Heart left ventricle (tissue), 13 donors: ENCODE results near the gene SMCO3.

ENCODE experiments used
- CTCF ChIP-seq, 12 donors: fragments of 200-600 bp; sonication (generic) in 4 of 12; IDR thresholded peaks; one replicate each; pipeline versions ENCODE4 v1.5.0 to v1.8.0; 2018 to 2022; ENCODE audit warnings: antibody characterized with exemption in 12 of 12, mild to moderate bottlenecking in 5 of 12
- POLR2A ChIP-seq, 2 donors: fragments of 450-650 bp; IDR thresholded peaks; one replicate each; pipeline ENCODE4 v1.6.1; 2017; ENCODE audit warnings: antibody characterized with exemption in 2 of 2, mild to moderate bottlenecking in 2 of 2, moderate library complexity in 2 of 2
- donor health status: ischemic (EF 13 %, LVEDD 7.1; RV severe dilation, severe dysfunction).
- donor health status: DM: no; HTN: yes; CAD: no.
- donor health status: DM: no; HTN: no; CAD: no.
- donor health status: ischemic (EF 25% LVEDD 6.9; RV normal size, moderate dysfunction).
- donor health status: ischemic (EF 25% LVEDD 5.7; RV mildly dilated, moderate dysfunction).
- donor health status: ischemic (EF 35%, LVEDD 5.7; RV mildly dilated, moderate dysfunction).
- donor health status: nonischemic (EF 11% LVEDD 7.7; RV severe dilation, severe dysfunction).
- donor health status: DM: yes; HTN: yes; CAD: no.
- donor health status: PGD.
- donor health status: ischemic (EF 29% LVEDD 5.4; RV normal size, mild dysfunction).
- donor health status: nonischemic (EF 23%, LVEDD 6.1; RV moderate dilation, normal function).

- TF ChIP-seq POLR2A (IDR thresholded peaks at IDR 0.05) (no peak), CTCF (IDR thresholded peaks at IDR 0.05) (no peak)
These were observed 19.4 kb upstream of the SMCO3 start for GRCh38 chr12:14833336-14833735.
